HL-60 (cell line): ENCODE measurements around the gene SPACA1.

Experiments used
- POLR2AphosphoS5 ChIP-seq: IDR thresholded peaks from 2 replicates; pipeline ENCODE4 v1.6.1; 2012; ENCODE audit warnings: low read depth
- SPI1 ChIP-seq: IDR thresholded peaks from 2 replicates; pipeline ENCODE4 v1.6.1; 2012; ENCODE audit warnings: low read depth, mild to moderate bottlenecking, borderline replicate concordance
- TF ChIP-seq, protein P1 (sequence below): IDR thresholded peaks from one replicate; pipeline ENCODE4 v1.5.1; 2011; ENCODE audit warnings: low read length, control low read depth, inconsistent platforms; ENCODE audit not compliant: insufficient read depth
- TF ChIP-seq, protein P2 (sequence below): IDR thresholded peaks from 2 replicates; pipeline ENCODE4 v1.6.1; 2012; ENCODE audit warnings: low read depth; ENCODE audit not compliant: insufficient replicate concordance

DNA sequence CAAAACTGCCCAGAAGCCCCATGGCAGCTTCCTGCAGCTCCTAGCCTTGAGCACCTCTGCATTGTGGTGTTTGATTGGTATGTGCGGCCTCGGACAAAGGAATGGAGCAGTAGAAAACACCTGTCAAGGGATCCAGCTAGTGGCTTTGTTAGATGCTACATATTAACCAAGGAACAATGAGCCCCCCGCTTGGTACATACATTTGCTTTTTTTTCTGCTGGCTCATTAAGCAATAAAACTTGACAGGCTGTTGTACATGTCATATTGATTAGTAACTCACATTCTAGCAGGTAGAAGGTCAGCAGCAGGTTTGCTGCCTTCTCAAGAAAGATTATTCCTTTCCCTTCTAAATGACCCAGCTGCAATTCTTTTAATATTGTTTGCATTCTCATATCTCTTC is 937 bp downstream of the SPACA1 start:
- TF ChIP-seq, protein P1, sequence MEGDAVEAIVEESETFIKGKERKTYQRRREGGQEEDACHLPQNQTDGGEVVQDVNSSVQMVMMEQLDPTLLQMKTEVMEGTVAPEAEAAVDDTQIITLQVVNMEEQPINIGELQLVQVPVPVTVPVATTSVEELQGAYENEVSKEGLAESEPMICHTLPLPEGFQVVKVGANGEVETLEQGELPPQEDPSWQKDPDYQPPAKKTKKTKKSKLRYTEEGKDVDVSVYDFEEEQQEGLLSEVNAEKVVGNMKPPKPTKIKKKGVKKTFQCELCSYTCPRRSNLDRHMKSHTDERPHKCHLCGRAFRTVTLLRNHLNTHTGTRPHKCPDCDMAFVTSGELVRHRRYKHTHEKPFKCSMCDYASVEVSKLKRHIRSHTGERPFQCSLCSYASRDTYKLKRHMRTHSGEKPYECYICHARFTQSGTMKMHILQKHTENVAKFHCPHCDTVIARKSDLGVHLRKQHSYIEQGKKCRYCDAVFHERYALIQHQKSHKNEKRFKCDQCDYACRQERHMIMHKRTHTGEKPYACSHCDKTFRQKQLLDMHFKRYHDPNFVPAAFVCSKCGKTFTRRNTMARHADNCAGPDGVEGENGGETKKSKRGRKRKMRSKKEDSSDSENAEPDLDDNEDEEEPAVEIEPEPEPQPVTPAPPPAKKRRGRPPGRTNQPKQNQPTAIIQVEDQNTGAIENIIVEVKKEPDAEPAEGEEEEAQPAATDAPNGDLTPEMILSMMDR, result no peak
- no peak for TF ChIP-seq POLR2AphosphoS5
- TF ChIP-seq, protein P2, sequence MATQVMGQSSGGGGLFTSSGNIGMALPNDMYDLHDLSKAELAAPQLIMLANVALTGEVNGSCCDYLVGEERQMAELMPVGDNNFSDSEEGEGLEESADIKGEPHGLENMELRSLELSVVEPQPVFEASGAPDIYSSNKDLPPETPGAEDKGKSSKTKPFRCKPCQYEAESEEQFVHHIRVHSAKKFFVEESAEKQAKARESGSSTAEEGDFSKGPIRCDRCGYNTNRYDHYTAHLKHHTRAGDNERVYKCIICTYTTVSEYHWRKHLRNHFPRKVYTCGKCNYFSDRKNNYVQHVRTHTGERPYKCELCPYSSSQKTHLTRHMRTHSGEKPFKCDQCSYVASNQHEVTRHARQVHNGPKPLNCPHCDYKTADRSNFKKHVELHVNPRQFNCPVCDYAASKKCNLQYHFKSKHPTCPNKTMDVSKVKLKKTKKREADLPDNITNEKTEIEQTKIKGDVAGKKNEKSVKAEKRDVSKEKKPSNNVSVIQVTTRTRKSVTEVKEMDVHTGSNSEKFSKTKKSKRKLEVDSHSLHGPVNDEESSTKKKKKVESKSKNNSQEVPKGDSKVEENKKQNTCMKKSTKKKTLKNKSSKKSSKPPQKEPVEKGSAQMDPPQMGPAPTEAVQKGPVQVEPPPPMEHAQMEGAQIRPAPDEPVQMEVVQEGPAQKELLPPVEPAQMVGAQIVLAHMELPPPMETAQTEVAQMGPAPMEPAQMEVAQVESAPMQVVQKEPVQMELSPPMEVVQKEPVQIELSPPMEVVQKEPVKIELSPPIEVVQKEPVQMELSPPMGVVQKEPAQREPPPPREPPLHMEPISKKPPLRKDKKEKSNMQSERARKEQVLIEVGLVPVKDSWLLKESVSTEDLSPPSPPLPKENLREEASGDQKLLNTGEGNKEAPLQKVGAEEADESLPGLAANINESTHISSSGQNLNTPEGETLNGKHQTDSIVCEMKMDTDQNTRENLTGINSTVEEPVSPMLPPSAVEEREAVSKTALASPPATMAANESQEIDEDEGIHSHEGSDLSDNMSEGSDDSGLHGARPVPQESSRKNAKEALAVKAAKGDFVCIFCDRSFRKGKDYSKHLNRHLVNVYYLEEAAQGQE, result no peak
- no peak for TF ChIP-seq SPI1
